ENCODE data around the gene TRIM6.

The TRIM6 gene

GRCh38 chr11:5605849-5606248 lies 9.4 kb downstream of the TRIM6 start:
- no peak overlapping the region for H3K27ac ChIP-seq
- TF ChIP-seq ZFX (IDR thresholded peaks at IDR 0.05), result no peak
- TF ChIP-seq, protein P1, sequence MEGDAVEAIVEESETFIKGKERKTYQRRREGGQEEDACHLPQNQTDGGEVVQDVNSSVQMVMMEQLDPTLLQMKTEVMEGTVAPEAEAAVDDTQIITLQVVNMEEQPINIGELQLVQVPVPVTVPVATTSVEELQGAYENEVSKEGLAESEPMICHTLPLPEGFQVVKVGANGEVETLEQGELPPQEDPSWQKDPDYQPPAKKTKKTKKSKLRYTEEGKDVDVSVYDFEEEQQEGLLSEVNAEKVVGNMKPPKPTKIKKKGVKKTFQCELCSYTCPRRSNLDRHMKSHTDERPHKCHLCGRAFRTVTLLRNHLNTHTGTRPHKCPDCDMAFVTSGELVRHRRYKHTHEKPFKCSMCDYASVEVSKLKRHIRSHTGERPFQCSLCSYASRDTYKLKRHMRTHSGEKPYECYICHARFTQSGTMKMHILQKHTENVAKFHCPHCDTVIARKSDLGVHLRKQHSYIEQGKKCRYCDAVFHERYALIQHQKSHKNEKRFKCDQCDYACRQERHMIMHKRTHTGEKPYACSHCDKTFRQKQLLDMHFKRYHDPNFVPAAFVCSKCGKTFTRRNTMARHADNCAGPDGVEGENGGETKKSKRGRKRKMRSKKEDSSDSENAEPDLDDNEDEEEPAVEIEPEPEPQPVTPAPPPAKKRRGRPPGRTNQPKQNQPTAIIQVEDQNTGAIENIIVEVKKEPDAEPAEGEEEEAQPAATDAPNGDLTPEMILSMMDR (conservative IDR thresholded peaks at IDR 0.05), result no peak

- H3K27ac ChIP-seq, result no peak overlapping the region
- TF ChIP-seq, protein P1 (conservative IDR thresholded peaks at IDR 0.05), result no peak
- TF ChIP-seq ZFX (IDR thresholded peaks at IDR 0.05), result no peak
Observed at GRCh38 chr11:5608808-5609207, 12.4 kb downstream of the TRIM6 start.

DNA sequence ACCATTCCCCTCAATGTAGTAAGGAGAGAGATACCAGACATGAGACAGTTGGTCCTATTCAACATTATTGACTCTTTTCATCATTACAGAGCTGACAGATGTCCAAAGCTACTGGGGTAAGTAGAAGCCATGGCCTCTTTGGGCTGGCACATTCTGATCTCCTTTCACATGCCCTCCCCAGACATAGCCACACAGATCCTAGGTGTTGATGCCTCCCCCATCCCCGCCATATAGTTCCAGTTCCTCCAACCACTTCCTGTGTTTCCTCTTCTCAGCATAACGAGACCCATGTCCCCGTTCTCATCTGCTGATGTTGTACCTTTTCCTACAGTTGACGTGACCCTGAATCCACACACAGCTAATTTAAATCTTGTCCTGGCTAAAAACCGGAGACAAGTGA lies 14.0 kb downstream of the TRIM6 start:
- no peak for TF ChIP-seq ZFX (IDR thresholded peaks at IDR 0.05)
- TF ChIP-seq, protein P1 (conservative IDR thresholded peaks at IDR 0.05), result no peak
- no peak overlapping the region for H3K27ac ChIP-seq

GRCh38 chr11:5611627-5612026 lies 15.2 kb downstream of the TRIM6 start:
- no peak for TF ChIP-seq ZFX (IDR thresholded peaks at IDR 0.05)
- TF ChIP-seq, protein P1 (conservative IDR thresholded peaks at IDR 0.05), result peak; percentile 20

DNA sequence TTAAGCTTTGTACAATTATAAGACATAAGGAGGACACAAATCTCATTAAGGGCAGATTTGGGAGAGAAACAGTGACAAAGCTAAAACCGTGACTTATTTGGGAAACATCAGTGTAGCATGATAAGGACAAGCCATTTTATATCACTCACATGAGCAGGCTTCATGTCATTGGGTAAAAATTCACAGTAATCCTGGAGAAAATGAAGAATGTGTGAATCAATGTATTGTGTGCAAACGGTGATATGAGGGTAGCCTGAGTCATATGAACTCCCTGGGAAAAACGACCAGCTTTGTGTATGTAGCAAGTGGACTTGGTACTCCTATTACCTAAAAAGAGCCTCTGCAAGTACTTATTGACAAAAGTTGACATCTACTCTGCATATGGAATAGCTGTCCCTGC lies 22.4 kb downstream of the TRIM6 start:
- TF ChIP-seq, protein P1 (conservative IDR thresholded peaks at IDR 0.05), result no peak
- no peak for TF ChIP-seq ZFX (IDR thresholded peaks at IDR 0.05)
- no peak overlapping the region for H3K27ac ChIP-seq

More at GRCh38 chr11:5611627-5612026, 15.2 kb downstream of the TRIM6 start:
- H3K27ac ChIP-seq, result no peak overlapping the region

DNA sequence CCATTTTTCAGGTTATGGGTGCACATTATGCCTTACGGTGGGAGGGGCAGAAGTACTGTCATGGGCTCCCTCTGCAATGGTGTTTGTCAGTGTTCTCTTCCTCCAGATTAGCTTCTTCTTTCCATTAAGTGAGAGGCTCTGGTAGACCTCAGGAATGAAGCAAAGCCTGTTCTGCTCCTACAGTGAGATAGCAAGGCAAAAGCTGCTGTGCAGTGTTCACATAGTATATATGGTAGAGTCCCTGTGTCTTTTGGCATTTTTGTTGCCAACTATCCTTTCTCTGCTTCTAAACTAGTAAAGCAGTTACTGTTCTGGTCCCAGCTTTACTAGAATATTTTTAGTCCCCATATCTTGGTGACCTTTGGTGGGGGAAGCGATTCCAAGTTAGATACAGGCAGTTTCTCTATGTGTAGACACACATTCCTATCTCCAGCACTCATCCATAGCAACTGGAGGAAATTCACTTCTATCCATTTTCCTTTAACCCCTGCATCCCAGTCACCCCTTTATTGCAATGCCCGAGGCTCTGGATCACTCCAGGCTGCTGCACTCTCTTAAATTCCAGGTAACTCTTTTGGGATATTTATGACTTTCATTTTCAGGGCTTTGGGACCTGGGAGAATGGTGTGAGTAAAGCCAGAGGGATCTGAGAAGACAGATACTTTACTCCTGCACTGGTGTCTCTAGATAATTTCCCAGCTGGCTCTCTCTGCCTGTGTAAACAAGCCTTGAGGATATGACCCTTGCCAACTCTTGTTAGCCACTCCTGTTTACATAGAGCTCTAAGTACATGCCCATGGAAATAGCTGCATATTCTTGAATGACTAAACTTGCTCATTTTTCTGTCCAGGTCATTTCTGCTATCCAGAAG lies 24.4 kb downstream of the TRIM6 start:
- H3K27ac ChIP-seq, result no peak overlapping the region; the same call in 1 of the 2 replicates
- TF ChIP-seq ZFX (IDR thresholded peaks at IDR 0.05), result no peak
- TF ChIP-seq, protein P1 (conservative IDR thresholded peaks at IDR 0.05), result no peak

- TF ChIP-seq ZFX (IDR thresholded peaks at IDR 0.05), result no peak
- TF ChIP-seq, protein P1 (conservative IDR thresholded peaks at IDR 0.05), result no peak
- H3K27ac ChIP-seq, result no peak overlapping the region
Observed at GRCh38 chr11:5621580-5621979, 25.1 kb downstream of the TRIM6 start.

Measured in C4-2B (cell line).